ENCODE results near the gene PREX1.

The PREX1 gene

GRCh38 chr20:48682529-48683363, 145.1 kb downstream of the PREX1 start:
- Histone ChIP-seq H3K4me1 (peaks cover 71% of the 10 kb centered on the region), H3K4me3 (0 out of 2 replicates have a peak overlapping the region, but pooled peaks have one; percentile 8), H3K4me2 (peak overlapping the region; percentile 87), H3K27ac (peak overlapping the region; percentile 67), H3K36me3 (no peaks in the 10 kb centered on the region; the same call in 1 of the 2 replicates), H4K20me1 (no peaks in the 10 kb centered on the region), H3K9ac (peak overlapping the region; percentile 65), H3K27me3 (no peaks in the 10 kb centered on the region), H3K9me3 (no peaks in the 10 kb centered on the region)
- no peak for TF ChIP-seq Cebpa-rat (IDR thresholded peaks at IDR 0.05)

DNA sequence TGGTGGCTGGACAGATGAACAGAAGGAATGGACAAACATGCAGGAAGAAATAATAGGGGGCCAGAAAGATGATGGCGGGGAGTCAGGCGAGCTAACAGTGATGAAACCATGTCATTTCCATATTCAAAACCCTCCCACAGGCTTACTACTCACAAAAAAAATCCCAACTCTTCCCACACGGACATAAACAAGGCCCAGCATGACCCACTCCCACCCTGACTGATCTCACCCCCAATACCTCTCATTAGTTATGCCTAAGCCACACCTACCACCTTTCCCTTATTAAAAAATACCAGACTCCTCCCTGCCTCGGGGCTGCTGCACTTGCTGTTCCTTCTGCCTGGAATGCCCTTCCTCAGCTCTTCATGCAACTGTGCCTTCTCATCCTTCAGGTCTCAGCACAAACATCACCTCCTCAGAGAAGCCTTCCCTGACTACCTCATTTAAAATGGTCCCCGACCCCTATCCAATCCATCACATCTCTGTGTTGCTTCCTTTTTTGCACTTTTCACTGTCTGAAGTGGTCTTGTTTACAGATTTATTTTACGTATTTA, 145.8 kb downstream of the PREX1 start:
- H3K36me3 ChIP-seq: no peaks in the 10 kb centered on the region; the same call in 1 of the 2 replicates
- H3K4me2 ChIP-seq: peak overlapping the region; percentile 87
- H3K27me3 ChIP-seq: no peaks in the 10 kb centered on the region
- peak overlapping the region; percentile 67; the same call in 1 of the 2 replicates for H3K27ac ChIP-seq
- no peak overlapping the region for H3K4me3 ChIP-seq
- H3K9ac ChIP-seq: no peak overlapping the region
- peaks cover 71% of the 10 kb centered on the region for H3K4me1 ChIP-seq
- no peaks in the 10 kb centered on the region for H3K9me3 ChIP-seq
- H4K20me1 ChIP-seq: no peaks in the 10 kb centered on the region
- TF ChIP-seq Cebpa-rat (IDR thresholded peaks at IDR 0.05): no peak

- no peak overlapping the region for H3K9ac ChIP-seq
- no peaks in the 10 kb centered on the region for H3K9me3 ChIP-seq
- no peak overlapping the region for H3K4me2 ChIP-seq
- TF ChIP-seq Cebpa-rat (IDR thresholded peaks at IDR 0.05): no peak
- no peak overlapping the region for H3K27ac ChIP-seq
- no peaks in the 10 kb centered on the region for H3K27me3 ChIP-seq
- no peaks in the 10 kb centered on the region; the same call in 1 of the 2 replicates for H3K36me3 ChIP-seq
- peaks cover 71% of the 10 kb centered on the region for H3K4me1 ChIP-seq
- no peak overlapping the region for H3K4me3 ChIP-seq
- H4K20me1 ChIP-seq: no peaks in the 10 kb centered on the region
Measured at GRCh38 chr20:48681201-48681872, 146.5 kb downstream of the PREX1 start.

DNA sequence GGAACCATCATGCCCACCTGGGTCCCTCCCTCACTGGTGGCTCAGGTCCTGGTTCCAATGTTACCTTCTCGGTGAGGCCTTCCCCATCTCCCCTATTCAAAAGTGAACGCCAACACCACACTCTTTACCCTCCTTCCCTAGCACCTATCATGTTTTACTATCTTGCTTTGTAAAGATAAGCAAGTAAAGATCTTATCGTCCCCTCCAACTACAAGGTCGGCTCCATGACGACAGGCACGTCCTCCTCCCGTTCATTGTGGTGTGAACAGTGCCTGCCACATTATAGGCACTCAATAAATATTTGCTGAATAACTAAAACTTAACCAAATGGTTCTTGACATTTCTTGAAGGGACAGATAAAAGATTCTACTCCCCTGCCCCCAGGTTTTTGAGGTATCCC, 147.1 kb downstream of the PREX1 start:
- no peak overlapping the region for H3K27ac ChIP-seq

DNA sequence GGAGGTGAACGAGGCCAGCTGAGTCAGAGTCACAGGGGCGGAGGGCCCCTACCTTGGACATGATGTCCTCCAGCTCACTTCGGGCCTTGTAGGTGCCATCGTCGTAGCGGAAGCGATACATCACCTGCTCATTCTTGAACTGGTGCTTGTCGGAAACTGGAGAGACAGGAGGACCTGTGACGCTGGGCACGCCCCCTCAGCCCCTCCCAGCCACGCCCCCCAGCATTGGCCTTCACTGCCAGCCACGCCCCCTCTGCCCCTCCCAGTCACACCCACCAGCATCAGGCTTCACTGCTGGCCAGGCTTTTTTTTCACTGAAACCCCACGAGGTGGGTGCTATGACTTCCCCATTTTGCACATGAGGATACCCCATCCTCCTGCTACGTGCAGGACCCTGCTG, 148.2 kb downstream of the PREX1 start:
- Histone ChIP-seq H3K4me3 (no peak overlapping the region), H4K20me1 (no peaks in the 10 kb centered on the region), H3K9me3 (no peaks in the 10 kb centered on the region), H3K27ac (no peak overlapping the region), H3K4me1 (peaks cover 56% of the 10 kb centered on the region), H3K4me2 (no peak overlapping the region), H3K27me3 (no peaks in the 10 kb centered on the region), H3K36me3 (no peaks in the 10 kb centered on the region; the same call in 1 of the 2 replicates), H3K9ac (no peak overlapping the region)
- TF ChIP-seq Cebpa-rat (IDR thresholded peaks at IDR 0.05): no peak

More for the DNA sequence above, 147.1 kb downstream of the PREX1 start:
- Histone ChIP-seq H3K4me1 (peaks cover 67% of the 10 kb centered on the region), H4K20me1 (no peaks in the 10 kb centered on the region), H3K4me3 (no peak overlapping the region), H3K9ac (no peak overlapping the region), H3K9me3 (no peaks in the 10 kb centered on the region), H3K4me2 (no peak overlapping the region), H3K36me3 (no peaks in the 10 kb centered on the region; the same call in 1 of the 2 replicates), H3K27me3 (no peaks in the 10 kb centered on the region)
- no peak for TF ChIP-seq Cebpa-rat (IDR thresholded peaks at IDR 0.05)

GRCh38 chr20:48679011-48679410, 148.8 kb downstream of the PREX1 start:
- Histone ChIP-seq H3K4me3 (no peak overlapping the region), H3K27me3 (no peaks in the 10 kb centered on the region), H4K20me1 (no peaks in the 10 kb centered on the region), H3K9ac (no peak overlapping the region), H3K9me3 (no peaks in the 10 kb centered on the region), H3K4me2 (no peak overlapping the region), H3K4me1 (peaks cover 50% of the 10 kb centered on the region), H3K27ac (no peak overlapping the region), H3K36me3 (no peaks in the 10 kb centered on the region; the same call in 1 of the 2 replicates)
- TF ChIP-seq Cebpa-rat (IDR thresholded peaks at IDR 0.05): no peak

DNA sequence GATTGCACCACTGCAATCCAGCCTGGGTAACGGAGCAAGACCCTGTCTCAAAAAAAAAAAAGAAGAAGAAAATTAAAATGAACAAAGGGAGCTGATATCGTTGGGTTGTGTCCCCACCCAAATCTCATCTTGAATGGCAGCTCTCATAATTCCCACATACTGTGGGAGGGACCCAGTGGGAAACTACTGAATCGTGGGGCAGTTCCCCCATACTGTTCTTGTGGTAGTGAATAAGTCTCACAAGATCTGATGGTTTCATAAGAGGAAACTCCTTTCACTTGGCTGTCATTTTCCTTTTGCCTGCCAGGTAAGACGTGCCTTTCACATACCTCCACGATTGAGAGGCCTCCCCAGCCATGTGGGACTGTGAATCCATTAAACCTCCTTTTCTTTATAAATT, 149.4 kb downstream of the PREX1 start:
- no peaks in the 10 kb centered on the region; the same call in 1 of the 2 replicates for H3K36me3 ChIP-seq
- no peak overlapping the region for H3K4me3 ChIP-seq
- H3K4me1 ChIP-seq: peaks cover 44% of the 10 kb centered on the region
- no peaks in the 10 kb centered on the region for H3K27me3 ChIP-seq
- no peak overlapping the region for H3K4me2 ChIP-seq
- H3K27ac ChIP-seq: no peak overlapping the region
- H3K9ac ChIP-seq: no peak overlapping the region
- H3K9me3 ChIP-seq: no peaks in the 10 kb centered on the region
- no peaks in the 10 kb centered on the region for H4K20me1 ChIP-seq
- TF ChIP-seq Cebpa-rat (IDR thresholded peaks at IDR 0.05): no peak

DNA sequence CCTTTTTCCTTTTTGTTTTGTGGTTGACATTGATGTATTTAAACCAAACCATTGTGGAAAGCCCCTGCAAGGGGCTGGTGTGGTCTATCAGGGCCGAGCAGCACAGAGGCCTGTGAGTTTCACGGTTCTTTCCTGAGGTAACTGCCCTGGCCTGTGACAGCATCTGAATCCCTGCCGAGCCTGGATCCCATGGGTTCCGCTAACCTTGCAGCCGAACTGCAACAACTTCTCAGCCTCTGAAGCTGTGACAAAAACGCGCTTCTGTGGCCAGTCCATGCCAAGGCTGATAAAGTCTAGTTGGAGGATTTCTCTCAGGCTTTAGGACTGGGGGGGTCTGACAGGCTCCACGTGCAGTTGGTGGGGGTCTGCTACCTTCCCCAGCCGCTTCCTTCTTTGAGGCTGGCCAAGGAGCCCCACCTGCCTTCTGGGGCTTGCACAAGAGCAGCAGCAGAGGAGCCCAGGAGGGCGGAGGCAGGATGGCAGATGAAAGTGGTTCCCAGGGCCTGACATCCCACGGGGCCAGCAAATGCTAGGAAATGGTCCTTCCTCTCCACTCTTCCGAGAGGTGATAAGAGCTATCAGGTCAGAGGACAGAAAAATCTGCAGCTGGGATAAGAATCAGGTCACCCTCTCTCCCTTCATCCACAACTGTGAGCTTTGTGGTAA, 150.9 kb downstream of the PREX1 start:
- no peaks in the 10 kb centered on the region; the same call in 1 of the 2 replicates for H3K36me3 ChIP-seq
- H3K4me2 ChIP-seq: peak overlapping the region; percentile 80
- no peaks in the 10 kb centered on the region for H4K20me1 ChIP-seq
- TF ChIP-seq Cebpa-rat (IDR thresholded peaks at IDR 0.05): 0 out of 2 replicates have a peak, but pooled peaks have one; percentile 27
- H3K4me3 ChIP-seq: no peak overlapping the region
- no peaks in the 10 kb centered on the region for H3K9me3 ChIP-seq
- H3K9ac ChIP-seq: peak overlapping the region; percentile 43
- H3K4me1 ChIP-seq: peaks cover 30% of the 10 kb centered on the region
- H3K27me3 ChIP-seq: no peaks in the 10 kb centered on the region
- H3K27ac ChIP-seq: peak overlapping the region; percentile 55

- H3K9me3 ChIP-seq: 0 out of 2 replicates have a peak, but pooled peaks cover 2% of the 10 kb centered on the region
- peaks cover 25% of the 10 kb centered on the region for H3K4me1 ChIP-seq
- no peaks in the 10 kb centered on the region for H3K27me3 ChIP-seq
- no peaks in the 10 kb centered on the region for H4K20me1 ChIP-seq
- H3K36me3 ChIP-seq: no peaks in the 10 kb centered on the region; the same call in 1 of the 2 replicates
- peak overlapping the region; percentile 55 for H3K27ac ChIP-seq
- no peak overlapping the region for H3K4me3 ChIP-seq
- H3K4me2 ChIP-seq: peak overlapping the region; percentile 80
- peak overlapping the region; percentile 43 for H3K9ac ChIP-seq
- no peak for TF ChIP-seq Cebpa-rat (IDR thresholded peaks at IDR 0.05)
Measured at GRCh38 chr20:48676125-48676524, 151.7 kb downstream of the PREX1 start.
